BJ (cell line): ENCODE measurements around the gene SEL1L3. TPM values are rescaled to one million over a fixed set of nuclear protein-coding genes. Genes with fewer than 3 reads are reported as not detected.

Source experiments
- CTCF ChIA-PET: fragments of 350-600 bp; formaldehyde crosslinking; extraction: SDS; loops from one replicate; lab custom pipeline; 2021; ENCODE audit warnings: antibody characterized with exemption, inconsistent platforms; lab: Yijun Ruan, JAX
- POLR2A ChIA-PET: fragments of 300-600 bp; sonication (Branson Sonifier 250); formaldehyde crosslinking; extraction: SDS; loops from one replicate; lab custom pipeline; 2021; ENCODE audit warnings: antibody characterized with exemption; lab: Charles Lee
- DNase-seq: peaks from one replicate; pipeline ENCODE4 v3.0.0-alpha.2; 2011; ENCODE audit warnings: low read depth
- H3K27me3 ChIP-seq: 2 replicates; pipeline ENCODE4 v1.6.0; 2011; ENCODE audit warnings: low read length; ENCODE audit not compliant: control insufficient read depth, insufficient read depth
- H3K36me3 ChIP-seq: 2 replicates; pipeline ENCODE4 v1.5.1; 2011; ENCODE audit warnings: low read length; ENCODE audit not compliant: control insufficient read depth, insufficient read depth
- H3K4me3 ChIP-seq: 2 replicates; pipeline ENCODE4 v1.5.1; 2011; ENCODE audit warnings: low read depth, mild to moderate bottlenecking, control low read depth, low read length
- CTCF ChIP-seq: IDR thresholded peaks from 2 replicates; pipeline ENCODE4 v1.5.1; 2011; ENCODE audit warnings: low read depth, mild to moderate bottlenecking, control low read depth, inconsistent platforms, low read length, moderate library complexity; ENCODE audit not compliant: insufficient read depth
- polyA plus RNA-seq: library from polyadenylated mRNA; depleted of rRNA; stranded (reverse); fragments of >200 nt; gene quantifications from 2 replicates; pipeline ENCODE4 v1.2.3, GENCODE V29; 2011

Gene SEL1L3
- polyA plus RNA-seq, 1 experiment: 13.0 TPM

- Histone ChIP-seq H3K27me3 (no peaks in the 10 kb centered on the region), H3K36me3 (no peaks in the 10 kb centered on the region), H3K4me3 (no peak overlapping the region)
- 0 out of 2 replicates have a peak, but pooled peaks have one; percentile 9 for TF ChIP-seq CTCF
- DNase-seq: peak; percentile 50
- CTCF ChIA-PET: interaction anchor here (1.0 to 1.3 kb wide), 3 partner anchors 24 to 354 kb away, joined by 3 to 4 read pairs (median 3); no protein-coding TSS in a partner anchor
- POLR2A ChIA-PET: interaction anchor here (0.7 kb wide), 1 partner anchor 12 kb away, joined by 5 read pairs; no protein-coding TSS in a partner anchor
Observed at GRCh38 chr4:25795566-25796454, 67.0 kb downstream of the SEL1L3 start.

- DNase-seq: no peak
- Histone ChIP-seq H3K27me3 (no peaks in the 10 kb centered on the region), H3K4me3 (no peak overlapping the region), H3K36me3 (no peaks in the 10 kb centered on the region)
- no peak for TF ChIP-seq CTCF
- ChIA-PET CTCF (interaction anchor here (1.0 to 1.3 kb wide), 3 partner anchors 24 to 354 kb away, joined by 3 to 4 read pairs (median 3); no protein-coding TSS in a partner anchor), POLR2A (no interaction called here)
Observed at GRCh38 chr4:25795091-25795490, 67.7 kb downstream of the SEL1L3 start.

GRCh38 chr4:25792876-25793275 lies 69.9 kb downstream of the SEL1L3 start:
- DNase-seq: no peak
- H3K27me3 ChIP-seq: no peaks in the 10 kb centered on the region
- ChIA-PET CTCF (interaction anchor here (1.0 to 1.1 kb wide), 2 partner anchors 24 to 351 kb away, joined by 3 to 5 read pairs; no protein-coding TSS in a partner anchor), POLR2A (no interaction called here)
- no peak for TF ChIP-seq CTCF
- no peaks in the 10 kb centered on the region for H3K36me3 ChIP-seq
- H3K4me3 ChIP-seq: no peak overlapping the region

- Histone ChIP-seq H3K36me3 (no peaks in the 10 kb centered on the region), H3K4me3 (no peak overlapping the region), H3K27me3 (no peaks in the 10 kb centered on the region)
- no peak for DNase-seq
- CTCF ChIA-PET: interaction anchor here (1.0 to 1.1 kb wide), 3 partner anchors 11 to 350 kb away, joined by 3 to 5 read pairs (median 3); no protein-coding TSS in a partner anchor
- peak; percentile 42 for TF ChIP-seq CTCF
- POLR2A ChIA-PET: no interaction called here
Observed at GRCh38 chr4:25792200-25792791, 70.5 kb downstream of the SEL1L3 start.

GRCh38 chr4:25790024-25790423 lies 72.8 kb downstream of the SEL1L3 start:
- H3K27me3 ChIP-seq: no peaks in the 10 kb centered on the region
- CTCF ChIA-PET: no interaction called here
- POLR2A ChIA-PET: no interaction called here
- no peak overlapping the region for H3K4me3 ChIP-seq
- no peak for DNase-seq
- no peaks in the 10 kb centered on the region for H3K36me3 ChIP-seq
- TF ChIP-seq CTCF: no peak
